ENCODE results near the gene ALDH3B1.

- TF ChIP-seq, protein P1, sequence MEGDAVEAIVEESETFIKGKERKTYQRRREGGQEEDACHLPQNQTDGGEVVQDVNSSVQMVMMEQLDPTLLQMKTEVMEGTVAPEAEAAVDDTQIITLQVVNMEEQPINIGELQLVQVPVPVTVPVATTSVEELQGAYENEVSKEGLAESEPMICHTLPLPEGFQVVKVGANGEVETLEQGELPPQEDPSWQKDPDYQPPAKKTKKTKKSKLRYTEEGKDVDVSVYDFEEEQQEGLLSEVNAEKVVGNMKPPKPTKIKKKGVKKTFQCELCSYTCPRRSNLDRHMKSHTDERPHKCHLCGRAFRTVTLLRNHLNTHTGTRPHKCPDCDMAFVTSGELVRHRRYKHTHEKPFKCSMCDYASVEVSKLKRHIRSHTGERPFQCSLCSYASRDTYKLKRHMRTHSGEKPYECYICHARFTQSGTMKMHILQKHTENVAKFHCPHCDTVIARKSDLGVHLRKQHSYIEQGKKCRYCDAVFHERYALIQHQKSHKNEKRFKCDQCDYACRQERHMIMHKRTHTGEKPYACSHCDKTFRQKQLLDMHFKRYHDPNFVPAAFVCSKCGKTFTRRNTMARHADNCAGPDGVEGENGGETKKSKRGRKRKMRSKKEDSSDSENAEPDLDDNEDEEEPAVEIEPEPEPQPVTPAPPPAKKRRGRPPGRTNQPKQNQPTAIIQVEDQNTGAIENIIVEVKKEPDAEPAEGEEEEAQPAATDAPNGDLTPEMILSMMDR (conservative IDR thresholded peaks at IDR 0.05; ENCODE audit: low read depth, low read length): no peak
- TF ChIP-seq POLR2A (IDR thresholded peaks at IDR 0.05; ENCODE audit: low read depth, low read length) (no peak), RAD21 (IDR thresholded peaks at IDR 0.05; ENCODE audit: low read length) (no peak), MAZ (IDR thresholded peaks at IDR 0.05; ENCODE audit: borderline replicate concordance, low read depth, low read length) (no peak), CEBPB (IDR thresholded peaks at IDR 0.05; ENCODE audit: low read depth, low read length) (no peak)
Measured at GRCh38 chr11:68011051-68011943, 1.2 kb downstream of the ALDH3B1 start.

Measured in IMR-90 (cell line).